ENCODE data around the gene TEX14.
"Not testable (repeated sequence)": the region's sequence is repeated elsewhere in the genome, so short reads cannot be mapped to it uniquely, and the experiment has no call there.

GRCh38 chr17:58690033-58690432 lies 1.8 kb downstream of the TEX14 start:
- not testable (repeated sequence) for TF ChIP-seq CTCF (IDR thresholded peaks at IDR 0.05; ENCODE audit: insufficient read depth, low read length, poor library complexity, severe bottlenecking); EZH2phosphoT487 (conservative IDR thresholded peaks at IDR 0.05; ENCODE audit: low read length)

Measured in SU-DHL-6 (cell line).